Endothelial cell (in vitro differentiated cells): ENCODE data around the gene PTPRK. TPM values are rescaled to one million over a fixed set of nuclear protein-coding genes. Genes with fewer than 3 reads are reported as not detected.

Source experiments
- DNase-seq: peaks from one replicate; pipeline ENCODE4 v3.0.0; 2021; ENCODE audit warnings: low spot score
- H3K27ac Mint-ChIP-seq: one replicate; pipeline ENCODE4 v1.8.0; 2021; ENCODE audit warnings: mixed read lengths, inconsistent platforms; ENCODE audit not compliant: unreplicated experiment
- H3K27me3 Mint-ChIP-seq: one replicate; pipeline ENCODE4 v1.8.0; 2021; ENCODE audit warnings: mild to moderate bottlenecking, moderate library complexity, mixed read lengths, inconsistent platforms; ENCODE audit not compliant: unreplicated experiment
- H3K36me3 Mint-ChIP-seq: one replicate; pipeline ENCODE4 v1.8.0; 2021; ENCODE audit warnings: mild to moderate bottlenecking, low read depth, mixed read lengths, inconsistent platforms; ENCODE audit not compliant: unreplicated experiment
- H3K4me1 Mint-ChIP-seq: one replicate; pipeline ENCODE4 v1.8.0; 2021; ENCODE audit warnings: mild to moderate bottlenecking, mixed read lengths, inconsistent platforms; ENCODE audit not compliant: unreplicated experiment
- H3K4me3 Mint-ChIP-seq: one replicate; pipeline ENCODE4 v1.8.0; 2021; ENCODE audit warnings: mild to moderate bottlenecking, mixed read lengths, inconsistent platforms; ENCODE audit not compliant: unreplicated experiment
- H3K9me3 Mint-ChIP-seq: one replicate; pipeline ENCODE4 v1.8.0; 2021; ENCODE audit warnings: mixed read lengths, inconsistent platforms; ENCODE audit not compliant: unreplicated experiment
- total RNA-seq: library from RNA; stranded (reverse); fragmentation: NEBNext Ultra II Directional; extraction: Animal tissue kit (Norgen Biotek cat#: 25700); gene quantifications from one replicate; pipeline ENCODE4 v1.2.1, GENCODE V29; 2021; ENCODE audit not compliant: unreplicated experiment
- TF ChIP-seq, protein P1 (sequence below): fragments of 200-600 bp; sonication (generic); IDR thresholded peaks from one replicate; pipeline ENCODE4 v1.5.0; 2021; ENCODE audit warnings: antibody characterized with exemption; ENCODE audit not compliant: unreplicated experiment

PTPRK gene
- total RNA-seq, 1 donor from 2014 or later = 47.3 TPM

DNA sequence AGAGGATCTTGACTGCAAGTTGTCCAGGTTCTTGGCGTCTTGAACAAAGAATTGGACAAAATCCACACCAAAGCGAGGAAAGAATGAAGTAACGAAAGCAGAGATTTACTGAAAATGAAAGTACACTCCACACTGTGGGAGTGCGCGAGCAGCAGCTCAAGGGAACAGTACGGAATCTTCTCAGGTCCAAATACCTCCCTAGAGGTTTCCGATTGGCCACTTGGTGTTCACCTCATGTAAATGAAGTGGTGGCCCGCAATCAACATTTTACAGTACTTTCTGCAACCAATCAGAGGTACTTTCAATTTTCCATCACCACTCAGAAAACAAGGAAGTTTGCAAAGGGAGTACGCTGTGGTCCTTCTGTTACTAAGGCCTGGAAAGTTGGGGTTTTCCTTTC is 122.4 kb downstream of the PTPRK start:
- peaks cover 5% of the 10 kb centered on the region for H3K4me1 Mint-ChIP-seq
- DNase-seq = no peak
- no peaks in the 10 kb centered on the region for H3K9me3 Mint-ChIP-seq
- H3K27me3 Mint-ChIP-seq = no peaks in the 10 kb centered on the region
- no peak overlapping the region for H3K4me3 Mint-ChIP-seq
- no peak overlapping the region for H3K27ac Mint-ChIP-seq
- no peaks in the 10 kb centered on the region for H3K36me3 Mint-ChIP-seq
- TF ChIP-seq, protein P1, sequence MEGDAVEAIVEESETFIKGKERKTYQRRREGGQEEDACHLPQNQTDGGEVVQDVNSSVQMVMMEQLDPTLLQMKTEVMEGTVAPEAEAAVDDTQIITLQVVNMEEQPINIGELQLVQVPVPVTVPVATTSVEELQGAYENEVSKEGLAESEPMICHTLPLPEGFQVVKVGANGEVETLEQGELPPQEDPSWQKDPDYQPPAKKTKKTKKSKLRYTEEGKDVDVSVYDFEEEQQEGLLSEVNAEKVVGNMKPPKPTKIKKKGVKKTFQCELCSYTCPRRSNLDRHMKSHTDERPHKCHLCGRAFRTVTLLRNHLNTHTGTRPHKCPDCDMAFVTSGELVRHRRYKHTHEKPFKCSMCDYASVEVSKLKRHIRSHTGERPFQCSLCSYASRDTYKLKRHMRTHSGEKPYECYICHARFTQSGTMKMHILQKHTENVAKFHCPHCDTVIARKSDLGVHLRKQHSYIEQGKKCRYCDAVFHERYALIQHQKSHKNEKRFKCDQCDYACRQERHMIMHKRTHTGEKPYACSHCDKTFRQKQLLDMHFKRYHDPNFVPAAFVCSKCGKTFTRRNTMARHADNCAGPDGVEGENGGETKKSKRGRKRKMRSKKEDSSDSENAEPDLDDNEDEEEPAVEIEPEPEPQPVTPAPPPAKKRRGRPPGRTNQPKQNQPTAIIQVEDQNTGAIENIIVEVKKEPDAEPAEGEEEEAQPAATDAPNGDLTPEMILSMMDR = no peak

DNA sequence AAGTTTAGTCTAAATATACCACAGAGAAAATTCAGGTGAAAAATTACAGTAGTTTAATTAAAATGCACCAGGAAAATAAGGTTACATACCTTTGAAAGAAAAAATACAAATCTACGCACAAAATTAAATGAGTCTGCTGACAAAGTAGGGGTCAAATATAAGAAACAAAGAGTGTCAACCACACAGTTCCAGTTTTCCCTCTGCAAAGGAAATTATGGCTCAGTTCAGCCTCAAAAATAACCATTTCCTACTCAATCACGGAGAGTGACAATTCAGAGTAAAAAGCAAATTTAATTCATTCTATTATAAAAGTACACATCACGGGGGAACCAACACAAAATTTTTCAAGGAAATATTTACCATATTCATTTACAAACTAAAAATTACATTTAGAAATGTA is 124.8 kb downstream of the PTPRK start:
- DNase-seq = no peak
- Mint-ChIP-seq H3K4me1 (peaks cover 5% of the 10 kb centered on the region), H3K9me3 (no peaks in the 10 kb centered on the region), H3K27ac (no peak overlapping the region), H3K4me3 (no peak overlapping the region), H3K36me3 (no peaks in the 10 kb centered on the region), H3K27me3 (no peaks in the 10 kb centered on the region)
- TF ChIP-seq, protein P1 = no peak

DNA sequence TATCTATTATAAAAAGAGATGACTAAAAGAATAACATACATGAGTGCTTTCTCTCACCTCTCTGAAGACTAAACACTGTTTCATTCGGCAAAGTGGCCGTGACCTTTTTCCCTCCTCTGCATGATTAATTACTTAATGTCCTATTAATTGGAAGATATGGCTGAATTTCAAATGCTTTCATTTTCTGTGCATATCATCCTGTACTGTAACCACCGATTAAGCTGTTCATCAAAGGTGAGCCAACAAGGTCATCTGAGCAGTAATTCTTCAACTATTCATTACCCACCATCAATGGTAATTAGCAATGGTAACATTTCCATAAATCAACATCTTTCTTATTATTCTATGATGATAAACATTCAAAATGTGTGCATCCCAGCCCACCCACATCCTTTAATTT is 125.2 kb downstream of the PTPRK start:
- DNase-seq = no peak
- H3K27ac Mint-ChIP-seq = no peak overlapping the region
- H3K4me1 Mint-ChIP-seq = peaks cover 4% of the 10 kb centered on the region
- H3K27me3 Mint-ChIP-seq = no peaks in the 10 kb centered on the region
- no peaks in the 10 kb centered on the region for H3K36me3 Mint-ChIP-seq
- no peak overlapping the region for H3K4me3 Mint-ChIP-seq
- TF ChIP-seq, protein P1 = no peak
- no peaks in the 10 kb centered on the region for H3K9me3 Mint-ChIP-seq

DNA sequence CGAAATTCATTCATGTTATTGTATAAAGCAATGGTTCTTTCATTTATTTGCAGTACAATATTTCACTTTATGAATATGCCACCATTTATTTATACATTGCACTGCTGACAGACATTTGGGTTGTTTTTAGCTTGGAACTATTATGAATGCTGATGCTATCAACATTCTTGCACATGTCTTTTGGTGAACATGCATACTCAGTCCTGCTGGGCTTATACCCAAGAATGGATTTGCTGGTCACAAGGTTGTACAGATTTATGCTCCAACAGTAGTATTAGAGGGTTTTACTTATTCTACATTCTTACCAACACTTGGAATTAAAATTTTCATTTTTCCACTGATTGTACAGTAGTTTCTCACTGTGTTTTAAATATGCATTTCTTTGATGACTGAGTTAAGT is 126.2 kb downstream of the PTPRK start:
- Mint-ChIP-seq H3K27me3 (no peaks in the 10 kb centered on the region), H3K9me3 (no peaks in the 10 kb centered on the region), H3K27ac (no peak overlapping the region), H3K4me1 (peaks cover 2% of the 10 kb centered on the region), H3K4me3 (no peak overlapping the region), H3K36me3 (no peaks in the 10 kb centered on the region)
- DNase-seq = no peak
- TF ChIP-seq, protein P1 = no peak

DNA sequence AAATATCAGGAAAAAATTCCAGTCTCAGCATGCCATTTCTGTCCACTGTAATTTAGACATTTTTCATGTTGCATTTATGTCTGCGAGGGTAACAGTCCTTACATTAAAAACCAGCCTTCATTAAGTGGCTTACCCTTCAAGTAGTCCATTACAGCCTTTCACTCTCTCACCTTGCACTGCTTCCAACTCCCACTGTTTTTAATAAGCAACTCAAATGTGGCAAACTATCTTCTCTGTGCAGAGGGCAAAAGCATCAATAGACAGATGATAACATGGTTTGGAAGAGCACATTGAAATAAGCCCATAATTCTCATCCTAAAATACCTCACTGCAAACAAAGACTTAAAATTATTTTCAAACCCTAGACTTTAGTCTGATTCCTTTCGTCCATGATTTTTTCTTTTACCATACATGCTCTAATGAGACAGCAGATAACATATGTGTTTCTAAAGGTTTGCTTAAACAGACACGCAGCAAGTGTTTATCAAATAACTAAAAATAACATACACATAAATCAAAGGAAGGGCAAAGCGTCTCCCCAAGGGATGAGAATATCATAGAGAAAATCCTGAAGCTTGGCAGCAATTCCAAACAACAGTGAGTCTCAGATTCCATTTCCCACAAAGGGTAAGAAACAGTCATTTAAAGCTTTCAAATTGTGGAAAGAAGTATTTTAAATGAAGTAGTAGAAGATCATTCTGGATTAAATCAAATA is 130.4 kb downstream of the PTPRK start:
- no peaks in the 10 kb centered on the region for H3K36me3 Mint-ChIP-seq
- H3K9me3 Mint-ChIP-seq = no peaks in the 10 kb centered on the region
- no peaks in the 10 kb centered on the region for H3K4me1 Mint-ChIP-seq
- no peak overlapping the region for H3K4me3 Mint-ChIP-seq
- no peak overlapping the region for H3K27ac Mint-ChIP-seq
- H3K27me3 Mint-ChIP-seq = no peaks in the 10 kb centered on the region
- DNase-seq = no peak
- TF ChIP-seq, protein P1 = no peak
